GM12878 (cell line): Measurements from ENCODE around the gene MICAL3. TPM values are rescaled to one million over a fixed set of nuclear protein-coding genes. Genes with fewer than 3 reads are reported as not detected.
A peak's percentile ranks its signal among the peaks of the same experiment; 100 is the strongest.

ENCODE experiments used
- ATAC-seq: fragments of 200-7000 bp; cut with Tn5 transposase; 3 replicates; pipeline ENCODE4 v1.9.1; 2020; ENCODE audit warnings: mild to moderate bottlenecking, moderate library complexity
- BruUV-seq: library from RNA; stranded (reverse); fragments of 400-500 nt; replicated peaks from 2 replicates; lab custom pipeline; 2021; lab: Mats Ljungman, UMichigan
- CTCF ChIA-PET: fragments of 300-600 bp; sonication (Branson Sonifier 250); formaldehyde crosslinking; extraction: SDS; loops from one replicate; lab custom pipeline; 2021; ENCODE audit warnings: inconsistent platforms; lab: Yijun Ruan, JAX
- POLR2A ChIA-PET: fragments of 350-600 bp; formaldehyde crosslinking; extraction: SDS; loops from one replicate; lab custom pipeline; 2021; ENCODE audit warnings: inconsistent platforms; lab: Charles Lee
- RAD21 ChIA-PET: fragments of 300-600 bp; sonication (Branson Sonifier 250); formaldehyde crosslinking; loops from one replicate; lab custom pipeline; 2023; ENCODE audit warnings: antibody characterized with exemption; ENCODE audit not compliant: unreplicated experiment; lab: Charles Lee
- SMC1A ChIA-PET: fragments of 300-600 bp; sonication (Branson Sonifier 250); formaldehyde crosslinking; loops from one replicate; lab custom pipeline; 2023; ENCODE audit not compliant: unreplicated experiment, uncharacterized antibody; lab: Charles Lee
- DNase-seq: peaks from one replicate; pipeline ENCODE4 v3.0.0-alpha.2; 2011; ENCODE audit warnings: low read depth, low spot score
- FAIRE-seq: peaks from 3 replicates; lab custom pipeline; 2011; peaks lifted over from hg19 to GRCh38; lab: Jason Lieb, UNC
- H2AFZ ChIP-seq: 2 replicates; pipeline ENCODE4 v1.6.0; 2011; ENCODE audit warnings: low read depth, low read length, control low read depth; ENCODE audit not compliant: control insufficient read depth
- H3K27ac ChIP-seq: 2 replicates; pipeline ENCODE4 v1.5.1; 2011; ENCODE audit warnings: control low read depth; ENCODE audit not compliant: control insufficient read depth, insufficient read depth
- H3K27me3 ChIP-seq, 2 experiments: replicated peaks in 1 of 2; 2 replicates each; pipeline versions ENCODE4 v1.6.0 to v1.6.1; 2011; ENCODE audit warnings: low read length in 1 of 2; ENCODE audit not compliant: control insufficient read depth in 2 of 2, insufficient read depth in 2 of 2
- H3K36me3 ChIP-seq, 2 experiments: 2 replicates each; pipeline ENCODE4 v1.5.1; 2011; ENCODE audit warnings: low read length in 1 of 2; ENCODE audit not compliant: control insufficient read depth in 2 of 2, insufficient read depth in 2 of 2
- H3K4me1 ChIP-seq: 2 replicates; pipeline ENCODE4 v1.6.1; 2011; ENCODE audit warnings: mild to moderate bottlenecking, low read length, moderate library complexity, mixed read lengths; ENCODE audit not compliant: control insufficient read depth, insufficient read depth
- H3K4me2 ChIP-seq: 2 replicates; pipeline ENCODE4 v1.6.0; 2011; ENCODE audit warnings: control low read depth; ENCODE audit not compliant: control insufficient read depth, insufficient read depth
- H3K4me3 ChIP-seq: fragments of 200-600 bp; sonication (generic); 2 replicates; pipeline ENCODE4 v1.5.1; 2016
- H3K79me2 ChIP-seq: 2 replicates; pipeline ENCODE4 v1.6.0; 2011; ENCODE audit warnings: low read length; ENCODE audit not compliant: control insufficient read depth, insufficient read depth
- H3K9ac ChIP-seq: 2 replicates; pipeline ENCODE4 v1.8.0; 2011; ENCODE audit warnings: low read length, control low read depth, mixed read lengths; ENCODE audit not compliant: control insufficient read depth, insufficient read depth
- H3K9me3 ChIP-seq: replicated peaks from 3 replicates; pipeline ENCODE4 v1.5.1; 2011; ENCODE audit warnings: mild to moderate bottlenecking, low read length; ENCODE audit not compliant: control insufficient read depth, insufficient read depth
- H4K20me1 ChIP-seq: 2 replicates; pipeline ENCODE4 v1.6.0; 2011; ENCODE audit not compliant: control insufficient read depth, insufficient read depth
- ATF2 ChIP-seq: IDR thresholded peaks from 2 replicates; pipeline ENCODE4 v1.6.1; 2012; ENCODE audit warnings: low read length, inconsistent platforms
- BRCA1 ChIP-seq: IDR thresholded peaks from 2 replicates; pipeline ENCODE4 v1.6.1; 2011; ENCODE audit warnings: low read depth, low read length, improper control_type of control experiment
- CREB1 ChIP-seq: IDR thresholded peaks from 2 replicates; pipeline ENCODE4 v1.6.1; 2012; ENCODE audit warnings: low read depth, mild to moderate bottlenecking, inconsistent platforms
- IKZF2 ChIP-seq, 2 experiments: fragments of 450-650 bp; IDR thresholded peaks; 2 replicates each; pipeline ENCODE4 v1.6.1; 2017; ENCODE audit warnings: mild to moderate bottlenecking in 2 of 2, moderate library complexity in 2 of 2
- IRF3 ChIP-seq: fragments of 450-650 bp; IDR thresholded peaks from 2 replicates; pipeline ENCODE4 v1.6.1; 2014; ENCODE audit warnings: mild to moderate bottlenecking
- NFIC ChIP-seq: IDR thresholded peaks from 2 replicates; pipeline ENCODE4 v1.6.1; 2012; ENCODE audit warnings: low read depth, mild to moderate bottlenecking, inconsistent platforms, low read length, moderate library complexity
- POLR2AphosphoS2 ChIP-seq: IDR thresholded peaks from 2 replicates; pipeline ENCODE4 v1.6.1; 2011; ENCODE audit warnings: low read depth, mild to moderate bottlenecking, low read length, improper control_type of control experiment, moderate library complexity
- SMAD1 ChIP-seq: fragments of 450-650 bp; IDR thresholded peaks from 2 replicates; pipeline ENCODE4 v1.6.1; 2018; ENCODE audit warnings: mild to moderate bottlenecking, low read depth; ENCODE audit not compliant: partially characterized antibody
- SMAD5 ChIP-seq: IDR thresholded peaks from 2 replicates; pipeline ENCODE4 v1.6.1; 2016; ENCODE audit warnings: antibody characterized with exemption, low read depth
- SUPT20H ChIP-seq: IDR thresholded peaks from 2 replicates; pipeline ENCODE4 v1.6.1; 2011; ENCODE audit warnings: low read depth, mild to moderate bottlenecking, low read length, moderate library complexity, borderline replicate concordance; ENCODE audit not compliant: control insufficient read depth
- YBX1 ChIP-seq: fragments of 450-650 bp; IDR thresholded peaks from 2 replicates; pipeline ENCODE4 v1.6.1; 2016; ENCODE audit warnings: antibody characterized with exemption
- WGBS: methylation state at CpG from one replicate; pipeline ENCODE4 v1.1.6; 2016; ENCODE audit warnings: low lambda C conversion rate; ENCODE audit not compliant: insufficient replicate concordance, insufficient coverage; ENCODE audit errors: missing lambda C conversion rate; 5-methylcytosine and 5-hydroxymethylcytosine counted together
- in situ Hi-C: fragments of 300-500 bp; cut with MboI; formaldehyde crosslinking; loops from 9 replicates; pipeline ENCODE4 v1.14.3; 2018; ENCODE audit warnings: mixed read lengths
- intact Hi-C: fragments of 100-400 bp; cut with micrococcal nuclease; formaldehyde crosslinking; loops from one replicate; pipeline ENCODE4 v1.14.2; 2022; ENCODE audit not compliant: unreplicated experiment
- polyA plus RNA-seq, 11 experiments: library from polyadenylated mRNA; depleted of rRNA in 4 of 11; unstranded in 6 of 11; stranded (reverse) in 5 of 11; fragments of >200 nt; fragmentation: Nextera tagmentation in 4 of 11; fragmentation: Illumina TruSeq in 1 of 11; extraction: Ambion mirVana in 4 of 11; extraction: Trizol in 1 of 11; gene quantifications; 1 replicate in 1 of 11; 2 replicates in 10 of 11; pipeline versions ENCODE4 v1.2.1 to v1.2.3, GENCODE V29; 2011 to 2016; ENCODE audit warnings: inconsistent platforms in 2 of 11, missing spikeins in 2 of 11, low read depth in 1 of 11
- total RNA-seq, 4 experiments: library from RNA; depleted of rRNA in 3 of 4; stranded (reverse); fragments of >200 nt in 3 of 4; fragmentation: Illumina TruSeq in 1 of 4; extraction: Trizol in 1 of 4; gene quantifications; 2 replicates each; pipeline versions ENCODE4 v1.2.1 to v1.2.3, GENCODE V29; 2013 to 2021

Gene MICAL3
- total and polyA plus RNA-seq, 10 of the 15 experiments (the other 5 are each of a cell fraction or from before 2014, with no cell fraction given), result 2.6 to 92.2 (median 24.0) TPM

GRCh38 chr22:18073467-18073866 lies 49.1 kb upstream of the MICAL3 start (continued):
- no peak for TF ChIP-seq CREB1
- no peak for TF ChIP-seq SMAD5
- TF ChIP-seq IRF3, result no peak
- TF ChIP-seq SUPT20H, result no peak
- TF ChIP-seq POLR2AphosphoS2, result no peak
- no peak for TF ChIP-seq SMAD1
- TF ChIP-seq NFIC, result no peak

GRCh38 chr22:18071968-18072310 lies 47.6 kb upstream of the MICAL3 start:
- H3K4me3 ChIP-seq, result no peak overlapping the region
- DNase-seq (no peak), FAIRE-seq (no peak), ATAC-seq (peak; percentile 28)
- H3K79me2 ChIP-seq, result peaks cover 6% of the 10 kb centered on the region
- no peak overlapping the region for H3K27ac ChIP-seq
- H3K27me3 ChIP-seq, result no peaks in the 10 kb centered on the region
- RAD21 ChIA-PET, result interaction anchor here (0.8 to 2.1 kb wide), 7 partner anchors 10 to 242 kb away, joined by 3 to 13 read pairs (median 4); partner anchors contain the start of gene USP18
- TF ChIP-seq ATF2 (no peak), BRCA1 (no peak), YBX1 (no peak), IKZF2 (IDR thresholded peaks at IDR 0.05) (no peak)
- intact Hi-C loops (no loop called here), in situ Hi-C loops (no loop called here)
- H3K9ac ChIP-seq, result no peak overlapping the region
- H3K4me2 ChIP-seq, result peak overlapping the region; percentile 38; the same call in 1 of the 2 replicates
- SMC1A ChIA-PET, result interaction anchor here (0.8 to 10.0 kb wide), 12 partner anchors 9 to 329 kb away, joined by 3 to 98 read pairs (median 6); partner anchors contain the start of gene MICAL3
- CTCF ChIA-PET, result interaction anchor here (0.6 to 7.4 kb wide), 14 partner anchors 10 to 315 kb away, joined by 3 to 80 read pairs (median 4); partner anchors contain the start of gene MICAL3
- BruUV-seq, result no TSS peak
- WGBS, result 5% methylated on average over 1 of the region's 1 CpG
- H3K36me3 ChIP-seq, result no peaks in the 10 kb centered on the region
- POLR2A ChIA-PET, result interaction anchor here (0.5 to 1.6 kb wide), 2 partner anchors 16 to 78 kb away, joined by 3 to 5 read pairs; partner anchors contain the start of gene USP18
- H3K4me1 ChIP-seq, result peaks cover 14% of the 10 kb centered on the region
- H4K20me1 ChIP-seq, result no peaks in the 10 kb centered on the region
- H2AFZ ChIP-seq, result no peak overlapping the region
- H3K9me3 ChIP-seq, result no peaks in the 10 kb centered on the region
